ENCODE results near the gene RNF11.

Gene RNF11

GRCh38 chr1:51253691-51254090 lies 17.6 kb downstream of the RNF11 start:
- no peak for DNase-seq (ENCODE audit: low read depth in 1 of 2, low spot score in 1 of 2)
- no peak overlapping the region for H3K4me3 ChIP-seq (replicated peaks; ENCODE audit: insufficient read depth, low read length)
- no peak overlapping the region for H3K27ac ChIP-seq (replicated peaks)
- no peaks in the 10 kb centered on the region for H3K27me3 ChIP-seq (ENCODE audit: insufficient read depth, poor library complexity, severe bottlenecking)
- TF ChIP-seq SPI1 (IDR thresholded peaks at IDR 0.05; ENCODE audit: borderline replicate concordance, low read depth) (no peak), GABPA (IDR thresholded peaks at IDR 0.05; ENCODE audit: low read depth) (no peak), POLR2AphosphoS5 (IDR thresholded peaks at IDR 0.05; ENCODE audit: low read depth) (no peak), CTCF (IDR thresholded peaks at IDR 0.05; ENCODE audit: insufficient read depth, low read length) (no peak)
- TF ChIP-seq, protein P1, sequence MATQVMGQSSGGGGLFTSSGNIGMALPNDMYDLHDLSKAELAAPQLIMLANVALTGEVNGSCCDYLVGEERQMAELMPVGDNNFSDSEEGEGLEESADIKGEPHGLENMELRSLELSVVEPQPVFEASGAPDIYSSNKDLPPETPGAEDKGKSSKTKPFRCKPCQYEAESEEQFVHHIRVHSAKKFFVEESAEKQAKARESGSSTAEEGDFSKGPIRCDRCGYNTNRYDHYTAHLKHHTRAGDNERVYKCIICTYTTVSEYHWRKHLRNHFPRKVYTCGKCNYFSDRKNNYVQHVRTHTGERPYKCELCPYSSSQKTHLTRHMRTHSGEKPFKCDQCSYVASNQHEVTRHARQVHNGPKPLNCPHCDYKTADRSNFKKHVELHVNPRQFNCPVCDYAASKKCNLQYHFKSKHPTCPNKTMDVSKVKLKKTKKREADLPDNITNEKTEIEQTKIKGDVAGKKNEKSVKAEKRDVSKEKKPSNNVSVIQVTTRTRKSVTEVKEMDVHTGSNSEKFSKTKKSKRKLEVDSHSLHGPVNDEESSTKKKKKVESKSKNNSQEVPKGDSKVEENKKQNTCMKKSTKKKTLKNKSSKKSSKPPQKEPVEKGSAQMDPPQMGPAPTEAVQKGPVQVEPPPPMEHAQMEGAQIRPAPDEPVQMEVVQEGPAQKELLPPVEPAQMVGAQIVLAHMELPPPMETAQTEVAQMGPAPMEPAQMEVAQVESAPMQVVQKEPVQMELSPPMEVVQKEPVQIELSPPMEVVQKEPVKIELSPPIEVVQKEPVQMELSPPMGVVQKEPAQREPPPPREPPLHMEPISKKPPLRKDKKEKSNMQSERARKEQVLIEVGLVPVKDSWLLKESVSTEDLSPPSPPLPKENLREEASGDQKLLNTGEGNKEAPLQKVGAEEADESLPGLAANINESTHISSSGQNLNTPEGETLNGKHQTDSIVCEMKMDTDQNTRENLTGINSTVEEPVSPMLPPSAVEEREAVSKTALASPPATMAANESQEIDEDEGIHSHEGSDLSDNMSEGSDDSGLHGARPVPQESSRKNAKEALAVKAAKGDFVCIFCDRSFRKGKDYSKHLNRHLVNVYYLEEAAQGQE (IDR thresholded peaks at IDR 0.05; ENCODE audit: insufficient replicate concordance, low read depth): no peak

DNA sequence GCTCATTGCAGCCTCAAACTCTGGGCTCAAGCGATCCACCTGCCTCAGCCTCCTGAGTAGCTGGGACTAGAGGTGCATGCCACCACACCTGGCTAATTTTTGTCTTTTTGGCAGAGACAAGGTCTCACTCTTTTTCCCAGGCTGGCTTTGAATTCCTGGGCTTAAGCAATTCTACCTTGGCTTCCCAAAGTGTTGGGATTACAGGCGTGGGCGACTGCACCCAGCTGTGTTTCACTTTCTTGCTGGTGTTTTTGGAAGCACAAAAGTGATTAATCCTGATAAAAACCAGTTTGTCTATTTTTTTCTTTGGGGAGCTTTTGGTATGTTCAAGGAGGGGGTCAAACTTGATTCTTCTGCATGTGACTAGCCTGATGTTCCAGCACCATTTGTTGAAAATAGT lies 19.3 kb downstream of the RNF11 start:
- TF ChIP-seq CTCF (IDR thresholded peaks at IDR 0.05; ENCODE audit: insufficient read depth, low read length) (no peak), GABPA (IDR thresholded peaks at IDR 0.05; ENCODE audit: low read depth) (no peak), SPI1 (IDR thresholded peaks at IDR 0.05; ENCODE audit: borderline replicate concordance, low read depth) (no peak), POLR2AphosphoS5 (IDR thresholded peaks at IDR 0.05; ENCODE audit: low read depth) (no peak)
- TF ChIP-seq, protein P1 (IDR thresholded peaks at IDR 0.05; ENCODE audit: insufficient replicate concordance, low read depth): no peak
- no peak overlapping the region for H3K27ac ChIP-seq (replicated peaks)
- H3K4me3 ChIP-seq (replicated peaks; ENCODE audit: insufficient read depth, low read length): no peak overlapping the region
- DNase-seq (ENCODE audit: low read depth in 1 of 2, low spot score in 1 of 2): no peak
- H3K27me3 ChIP-seq (ENCODE audit: insufficient read depth, poor library complexity, severe bottlenecking): no peaks in the 10 kb centered on the region

- Histone ChIP-seq H3K4me3 (replicated peaks; ENCODE audit: insufficient read depth, low read length) (no peak overlapping the region), H3K27ac (replicated peaks) (no peak overlapping the region), H3K27me3 (ENCODE audit: insufficient read depth, poor library complexity, severe bottlenecking) (no peaks in the 10 kb centered on the region)
- TF ChIP-seq POLR2AphosphoS5 (IDR thresholded peaks at IDR 0.05; ENCODE audit: low read depth) (no peak), GABPA (IDR thresholded peaks at IDR 0.05; ENCODE audit: low read depth) (no peak), CTCF (IDR thresholded peaks at IDR 0.05; ENCODE audit: insufficient read depth, low read length) (no peak), SPI1 (IDR thresholded peaks at IDR 0.05; ENCODE audit: borderline replicate concordance, low read depth) (no peak)
- TF ChIP-seq, protein P1 (IDR thresholded peaks at IDR 0.05; ENCODE audit: insufficient replicate concordance, low read depth): no peak
- DNase-seq (ENCODE audit: low read depth in 1 of 2, low spot score in 1 of 2): no peak
Measured at GRCh38 chr1:51263147-51263877, 27.2 kb downstream of the RNF11 start.

Measured in HL-60 (cell line).